ENCODE data around the gene OR2AG2. TPM values are rescaled to one million over a fixed set of nuclear protein-coding genes. Genes with fewer than 3 reads are reported as not detected.
"Not testable (repeated sequence)": the region's sequence is repeated elsewhere in the genome, so short reads cannot be mapped to it uniquely, and the experiment has no call there.

The OR2AG2 gene
- total and polyA plus RNA-seq, 8 donors = 0.29 to 0.55 TPM; not detected in 6

GRCh38 chr11:6812390-6813005 is 40.7 kb upstream of the OR2AG2 start:
- peak in 1 of 2 donors; percentile 46 for DNase-seq
- H3K9me3 ChIP-seq = no peaks in the 10 kb centered on the region
- no peaks in the 10 kb centered on the region for H3K36me3 ChIP-seq
- TF ChIP-seq, protein P1, sequence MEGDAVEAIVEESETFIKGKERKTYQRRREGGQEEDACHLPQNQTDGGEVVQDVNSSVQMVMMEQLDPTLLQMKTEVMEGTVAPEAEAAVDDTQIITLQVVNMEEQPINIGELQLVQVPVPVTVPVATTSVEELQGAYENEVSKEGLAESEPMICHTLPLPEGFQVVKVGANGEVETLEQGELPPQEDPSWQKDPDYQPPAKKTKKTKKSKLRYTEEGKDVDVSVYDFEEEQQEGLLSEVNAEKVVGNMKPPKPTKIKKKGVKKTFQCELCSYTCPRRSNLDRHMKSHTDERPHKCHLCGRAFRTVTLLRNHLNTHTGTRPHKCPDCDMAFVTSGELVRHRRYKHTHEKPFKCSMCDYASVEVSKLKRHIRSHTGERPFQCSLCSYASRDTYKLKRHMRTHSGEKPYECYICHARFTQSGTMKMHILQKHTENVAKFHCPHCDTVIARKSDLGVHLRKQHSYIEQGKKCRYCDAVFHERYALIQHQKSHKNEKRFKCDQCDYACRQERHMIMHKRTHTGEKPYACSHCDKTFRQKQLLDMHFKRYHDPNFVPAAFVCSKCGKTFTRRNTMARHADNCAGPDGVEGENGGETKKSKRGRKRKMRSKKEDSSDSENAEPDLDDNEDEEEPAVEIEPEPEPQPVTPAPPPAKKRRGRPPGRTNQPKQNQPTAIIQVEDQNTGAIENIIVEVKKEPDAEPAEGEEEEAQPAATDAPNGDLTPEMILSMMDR (IDR thresholded peaks at IDR 0.05) = peak in 5 of 7 experiments; percentile 33 to 82 (median 77)
- no peak for TF ChIP-seq EP300 (IDR thresholded peaks at IDR 0.05)
- TF ChIP-seq POLR2A (IDR thresholded peaks at IDR 0.05) = no peak
- no peak for TF ChIP-seq POLR2AphosphoS5 (IDR thresholded peaks at IDR 0.05)
- H3K4me3 ChIP-seq = no peak overlapping the region
- peaks cover 0 to 10% (median 0%) of the 10 kb centered on the region in 3 donors for H3K27me3 ChIP-seq
- intact Hi-C loops (cut with DNase I; ENCODE audit: low total_unique reads) = no loop called here
- H3K4me1 ChIP-seq = no peaks in the 10 kb centered on the region
- H3K27ac ChIP-seq = no peak overlapping the region
- 12 to 19% (median 18%) methylated on average over 6 of the region's 6 CpGs for WGBS, 5 donors

DNA sequence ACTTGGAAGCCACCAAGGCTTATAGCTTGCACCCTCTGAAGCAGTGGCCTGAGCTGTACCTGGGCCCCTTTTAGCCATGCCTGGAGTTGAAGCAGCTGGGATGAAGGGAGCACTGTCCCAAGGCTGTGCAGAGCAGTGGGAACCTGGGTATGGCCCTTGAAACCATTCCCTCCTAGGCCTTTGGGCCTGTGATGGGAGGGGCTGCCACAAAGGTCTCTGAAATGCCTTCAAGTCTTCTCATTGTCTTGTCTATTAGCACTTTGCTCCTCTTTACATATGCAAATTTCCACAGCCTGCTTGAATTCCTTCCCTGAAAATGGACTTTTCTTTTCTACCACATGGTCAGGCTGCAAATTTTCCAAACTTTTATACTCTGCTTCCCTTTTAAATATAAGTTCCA is 29.3 kb upstream of the OR2AG2 start:
- H3K27me3 ChIP-seq; H3K4me1 ChIP-seq; intact Hi-C loops (cut with DNase I; ENCODE audit: low total_unique reads); DNase-seq; H3K27ac ChIP-seq; H3K36me3 ChIP-seq; H3K4me3 ChIP-seq: not testable (repeated sequence)
- H3K9me3 ChIP-seq = peaks cover 0 to 20% (median 8%) of the 10 kb centered on the region in 4 donors

- 78 to 89% (median 87%) methylated on average over 1 of the region's 1 CpG for WGBS, 5 donors
- no peak within 1 kb of the TSS for H3K27ac ChIP-seq
Observed at GRCh38 chr11:6799402-6799801, 27.6 kb upstream of the OR2AG2 start, which contains the start of gene OR6A2. OR6A2 (minus strand) TSS chr11:6799689; CDS start chr11:6795708, 3,981 bp downstream.

GRCh38 chr11:6794639-6795038 is 22.9 kb upstream of the OR2AG2 start:
- Histone ChIP-seq H3K4me1 (no peaks in the 10 kb centered on the region), H3K9me3 (no peaks in the 10 kb centered on the region), H3K27ac (no peak overlapping the region), H3K36me3 (no peaks in the 10 kb centered on the region), H3K27me3 (no peaks in the 10 kb centered on the region), H3K4me3 (no peak overlapping the region)
- WGBS, 5 donors = 80 to 86% (median 83%) methylated on average over 4 of the region's 4 CpGs
- intact Hi-C loops (cut with DNase I; ENCODE audit: low total_unique reads) = no loop called here
- no peak for TF ChIP-seq EP300 (IDR thresholded peaks at IDR 0.05)
- no peak for TF ChIP-seq POLR2AphosphoS5 (IDR thresholded peaks at IDR 0.05)
- TF ChIP-seq, protein P1 (IDR thresholded peaks at IDR 0.05) = no peak
- TF ChIP-seq POLR2A (IDR thresholded peaks at IDR 0.05) = no peak
- DNase-seq = no peak

More at GRCh38 chr11:6799402-6799801, 27.6 kb upstream of the OR2AG2 start, which contains the start of gene OR6A2:
- Histone ChIP-seq H3K9me3 (peaks cover 0 to 20% (median 8%) of the 10 kb centered on the region in 4 donors), H3K4me1 (no peaks in the 10 kb centered on the region), H3K4me3 (no peak within 1 kb of the TSS), H3K27me3 (no peaks in the 10 kb centered on the region), H3K36me3 (no peaks in the 10 kb centered on the region)
- TF ChIP-seq EP300 (IDR thresholded peaks at IDR 0.05) = no peak
- TF ChIP-seq POLR2A (IDR thresholded peaks at IDR 0.05) = no peak
- TF ChIP-seq, protein P1 (IDR thresholded peaks at IDR 0.05) = no peak
- no peak for TF ChIP-seq POLR2AphosphoS5 (IDR thresholded peaks at IDR 0.05)
- DNase-seq = no peak
- intact Hi-C loops (cut with DNase I; ENCODE audit: low total_unique reads) = no loop called here

DNA sequence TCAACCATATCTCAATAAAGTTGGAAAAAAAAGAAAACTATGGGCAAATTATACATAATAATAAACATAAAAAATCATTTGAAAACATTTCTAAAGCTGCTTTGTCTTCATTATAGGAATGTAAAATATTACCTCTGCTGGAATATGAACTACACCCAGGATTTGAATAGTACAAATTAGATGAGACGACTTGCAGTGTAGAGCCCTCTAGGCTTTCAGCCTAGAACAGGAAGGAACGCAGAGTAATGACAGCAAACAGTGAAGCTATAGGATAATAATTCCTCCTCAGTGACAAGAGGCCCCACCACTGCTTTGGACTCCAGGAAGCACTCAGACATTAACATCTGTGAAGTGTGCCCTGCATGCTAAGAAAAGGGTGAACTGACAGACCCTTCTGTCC is 18.8 kb upstream of the OR2AG2 start:
- H3K9me3 ChIP-seq = no peaks in the 10 kb centered on the region
- H3K36me3 ChIP-seq = no peaks in the 10 kb centered on the region
- H3K27ac ChIP-seq = no peak overlapping the region
- H3K4me1 ChIP-seq = no peaks in the 10 kb centered on the region
- intact Hi-C loops (cut with DNase I; ENCODE audit: low total_unique reads) = no loop called here
- WGBS, 5 donors = 52 to 74% (median 69%) methylated on average over 2 of the region's 2 CpGs
- H3K4me3 ChIP-seq = no peak overlapping the region
- no peak for DNase-seq
- no peaks in the 10 kb centered on the region for H3K27me3 ChIP-seq
- TF ChIP-seq, protein P1 (IDR thresholded peaks at IDR 0.05) = no peak
- TF ChIP-seq POLR2A (IDR thresholded peaks at IDR 0.05) = no peak
- no peak for TF ChIP-seq EP300 (IDR thresholded peaks at IDR 0.05)
- TF ChIP-seq POLR2AphosphoS5 (IDR thresholded peaks at IDR 0.05) = no peak

Data from stomach (tissue), 9 donors.